Fibroblast of gingiva (primary cell): Measurements from ENCODE around the gene MGMT.

Source experiments
- DNase-seq: peaks from one replicate; pipeline ENCODE4 v3.0.0-alpha.2; 2011; ENCODE audit warnings: low read depth

Gene MGMT

GRCh38 chr10:129800796-129801340 is 333.8 kb downstream of the MGMT start:
- no peak for DNase-seq

GRCh38 chr10:129807211-129807610 is 340.2 kb downstream of the MGMT start:
- DNase-seq: no peak

GRCh38 chr10:129808092-129808983 is 341.3 kb downstream of the MGMT start:
- DNase-seq: no peak

- DNase-seq: no peak
These were observed 342.4 kb downstream of the MGMT start for GRCh38 chr10:129809431-129809830.

GRCh38 chr10:129809841-129810240 is 342.8 kb downstream of the MGMT start:
- no peak for DNase-seq

GRCh38 chr10:129811208-129811607 is 344.2 kb downstream of the MGMT start:
- no peak for DNase-seq

- no peak for DNase-seq
These were observed 345.4 kb downstream of the MGMT start for GRCh38 chr10:129812398-129812797.

GRCh38 chr10:129814681-129815646 is 347.9 kb downstream of the MGMT start:
- DNase-seq: no peak

- no peak for DNase-seq
These were observed 349.0 kb downstream of the MGMT start for GRCh38 chr10:129815898-129816655.

GRCh38 chr10:129816656-129817045 is 349.6 kb downstream of the MGMT start:
- no peak for DNase-seq
